ENCODE measurements around the gene ANK2. TPM values are rescaled to one million over a fixed set of nuclear protein-coding genes. Genes with fewer than 3 reads are reported as not detected.

The ANK2 gene
- total RNA-seq, 1 experiment from 2014 or later: 5.6 TPM

DNA sequence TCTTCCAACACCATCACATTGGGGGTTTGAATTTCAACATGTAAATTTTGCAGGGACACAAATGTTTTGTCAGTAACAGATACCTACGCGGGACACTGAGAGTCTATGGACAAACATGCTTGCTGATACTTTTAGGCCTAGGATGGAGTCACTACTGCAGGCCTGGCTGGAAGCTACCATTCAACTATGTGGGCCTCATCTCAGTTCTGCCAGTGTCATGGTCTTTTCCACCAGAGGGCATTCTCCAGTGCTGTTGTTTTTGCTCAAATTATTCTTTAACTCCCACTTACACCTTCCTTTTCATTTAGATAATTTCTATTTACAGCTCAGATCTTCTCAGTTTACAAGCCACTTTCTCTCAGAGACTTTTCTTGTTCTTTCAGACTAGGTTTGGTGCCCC, 7.0 kb upstream of the ANK2 start:
- CTCF ChIA-PET: no interaction called here
- Histone ChIP-seq H3K36me3 (ENCODE audit: control insufficient read depth in 1 of 2, insufficient read depth in 2 of 2, low read length in 2 of 2) (no peaks in the 10 kb centered on the region), H3K4me3 (replicated peaks in 1 of 2; ENCODE audit: low read depth in 1 of 2, low read length in 2 of 2) (no peak overlapping the region), H4K20me1 (ENCODE audit: insufficient read depth) (no peaks in the 10 kb centered on the region), H3K4me1 (ENCODE audit: control insufficient read depth in 1 of 2, insufficient read depth in 2 of 2, low read length in 2 of 2) (no peaks in the 10 kb centered on the region), H3K79me2 (ENCODE audit: insufficient read depth, low read length) (no peaks in the 10 kb centered on the region), H3K27ac (ENCODE audit: low read depth, low read length) (no peak overlapping the region), H3K27me3 (ENCODE audit: insufficient read depth, low read length) (no peaks in the 10 kb centered on the region), H2AFZ (ENCODE audit: low read depth, low read length, poor library complexity, severe bottlenecking) (no peak overlapping the region), H3K4me2 (ENCODE audit: low read length) (no peak overlapping the region), H3K9ac (ENCODE audit: low read length) (no peak overlapping the region), H3K9me3 (ENCODE audit: control insufficient read depth in 1 of 2, insufficient read depth in 1 of 2, low read depth in 1 of 2, low read length in 2 of 2) (no peaks in the 10 kb centered on the region), H3K9me2 (ENCODE audit: insufficient read depth) (no peaks in the 10 kb centered on the region)
- DNase-seq (ENCODE audit: low read depth, low spot score): no peak
- TF ChIP-seq RAD21 (IDR thresholded peaks at IDR 0.05; ENCODE audit: low read depth) (no peak), SP1 (IDR thresholded peaks at IDR 0.05; ENCODE audit: low read depth) (no peak), CEBPB (IDR thresholded peaks at IDR 0.05; ENCODE audit: low read depth) (no peak), SRF (IDR thresholded peaks at IDR 0.05; ENCODE audit: low read depth) (no peak), ELF1 (IDR thresholded peaks at IDR 0.05; ENCODE audit: borderline replicate concordance, low read depth) (no peak), MAX (IDR thresholded peaks at IDR 0.05) (no peak), EZH2phosphoT487 (IDR thresholded peaks at IDR 0.05; ENCODE audit: borderline replicate concordance) (no peak), EGR1 (IDR thresholded peaks at IDR 0.05; ENCODE audit: low read depth) (no peak), POLR2AphosphoS5 (IDR thresholded peaks at IDR 0.05; ENCODE audit: low read depth, low read length) (no peak), FOSL1 (IDR thresholded peaks at IDR 0.05; ENCODE audit: low read depth) (no peak), CTCF (IDR thresholded peaks at IDR 0.05 in 2 of 3, conservative IDR thresholded peaks at IDR 0.05 in 1 of 3; ENCODE audit: borderline replicate concordance in 1 of 3, insufficient read depth in 1 of 3, low read depth in 2 of 3, low read length in 2 of 3) (no peak), CBX3 (IDR thresholded peaks at IDR 0.05; ENCODE audit: low read depth) (no peak), ZFX (IDR thresholded peaks at IDR 0.05) (no peak), POLR2A (IDR thresholded peaks at IDR 0.05; ENCODE audit: borderline replicate concordance, extremely low read depth, insufficient read depth, insufficient read length) (no peak)
- TF ChIP-seq, protein P1, sequence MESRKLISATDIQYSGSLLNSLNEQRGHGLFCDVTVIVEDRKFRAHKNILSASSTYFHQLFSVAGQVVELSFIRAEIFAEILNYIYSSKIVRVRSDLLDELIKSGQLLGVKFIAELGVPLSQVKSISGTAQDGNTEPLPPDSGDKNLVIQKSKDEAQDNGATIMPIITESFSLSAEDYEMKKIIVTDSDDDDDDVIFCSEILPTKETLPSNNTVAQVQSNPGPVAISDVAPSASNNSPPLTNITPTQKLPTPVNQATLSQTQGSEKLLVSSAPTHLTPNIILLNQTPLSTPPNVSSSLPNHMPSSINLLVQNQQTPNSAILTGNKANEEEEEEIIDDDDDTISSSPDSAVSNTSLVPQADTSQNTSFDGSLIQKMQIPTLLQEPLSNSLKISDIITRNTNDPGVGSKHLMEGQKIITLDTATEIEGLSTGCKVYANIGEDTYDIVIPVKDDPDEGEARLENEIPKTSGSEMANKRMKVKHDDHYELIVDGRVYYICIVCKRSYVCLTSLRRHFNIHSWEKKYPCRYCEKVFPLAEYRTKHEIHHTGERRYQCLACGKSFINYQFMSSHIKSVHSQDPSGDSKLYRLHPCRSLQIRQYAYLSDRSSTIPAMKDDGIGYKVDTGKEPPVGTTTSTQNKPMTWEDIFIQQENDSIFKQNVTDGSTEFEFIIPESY (IDR thresholded peaks at IDR 0.05; ENCODE audit: extremely low read depth, insufficient replicate concordance, low read length): no peak
- BruUV-seq (replicated peaks): no TSS peak
- RAD21 ChIA-PET (ENCODE audit: low non-redundant PET in 1 of 2, low total read pairs in 2 of 2, uncharacterized antibody in 2 of 2, unreplicated experiment in 2 of 2): no interaction called here
- no peak for ATAC-seq
- POLR2A ChIA-PET: no interaction called here
- intact Hi-C loops (cut with micrococcal nuclease): no loop called here
